Testis (tissue), 2 donors: ENCODE measurements around the gene SMAD9.

Experiments
- POLR2A ChIP-seq: fragments of 450-650 bp; IDR thresholded peaks from one replicate; pipeline ENCODE4 v1.6.1; 2017; ENCODE audit warnings: antibody characterized with exemption, mild to moderate bottlenecking, moderate library complexity
- TF ChIP-seq, protein P1 (sequence below), 3 experiments: fragments of 450-650 bp in 2 of 3; fragments of 200-600 bp in 1 of 3; sonication (generic) in 1 of 3; IDR thresholded peaks; one replicate each; pipeline ENCODE4 v1.5.1; 2016 to 2019; ENCODE audit warnings: antibody characterized with exemption in 3 of 3, mild to moderate bottlenecking in 2 of 3, moderate library complexity in 1 of 3

DNA sequence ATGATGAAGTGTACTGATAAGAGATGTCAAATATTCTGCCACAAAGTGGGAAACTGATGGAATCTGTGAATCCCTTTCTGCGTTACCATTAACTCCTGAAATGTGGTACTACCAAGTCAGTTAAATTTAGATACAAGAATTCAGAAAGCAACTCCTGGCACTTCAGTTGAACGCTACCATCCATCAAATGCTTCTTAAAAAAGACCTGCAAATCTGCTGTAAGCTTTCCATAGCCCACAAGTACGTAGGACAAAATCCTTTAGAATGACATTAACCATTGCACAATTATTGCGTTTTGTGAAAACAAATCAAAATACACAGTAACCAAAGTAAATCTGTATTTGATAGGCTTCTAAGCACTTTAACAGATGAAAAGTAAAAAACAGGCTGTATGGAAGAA lies 5.4 kb downstream of the SMAD9 start:
- TF ChIP-seq, protein P1, sequence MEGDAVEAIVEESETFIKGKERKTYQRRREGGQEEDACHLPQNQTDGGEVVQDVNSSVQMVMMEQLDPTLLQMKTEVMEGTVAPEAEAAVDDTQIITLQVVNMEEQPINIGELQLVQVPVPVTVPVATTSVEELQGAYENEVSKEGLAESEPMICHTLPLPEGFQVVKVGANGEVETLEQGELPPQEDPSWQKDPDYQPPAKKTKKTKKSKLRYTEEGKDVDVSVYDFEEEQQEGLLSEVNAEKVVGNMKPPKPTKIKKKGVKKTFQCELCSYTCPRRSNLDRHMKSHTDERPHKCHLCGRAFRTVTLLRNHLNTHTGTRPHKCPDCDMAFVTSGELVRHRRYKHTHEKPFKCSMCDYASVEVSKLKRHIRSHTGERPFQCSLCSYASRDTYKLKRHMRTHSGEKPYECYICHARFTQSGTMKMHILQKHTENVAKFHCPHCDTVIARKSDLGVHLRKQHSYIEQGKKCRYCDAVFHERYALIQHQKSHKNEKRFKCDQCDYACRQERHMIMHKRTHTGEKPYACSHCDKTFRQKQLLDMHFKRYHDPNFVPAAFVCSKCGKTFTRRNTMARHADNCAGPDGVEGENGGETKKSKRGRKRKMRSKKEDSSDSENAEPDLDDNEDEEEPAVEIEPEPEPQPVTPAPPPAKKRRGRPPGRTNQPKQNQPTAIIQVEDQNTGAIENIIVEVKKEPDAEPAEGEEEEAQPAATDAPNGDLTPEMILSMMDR (IDR thresholded peaks at IDR 0.05), result no peak
- no peak for TF ChIP-seq POLR2A
